ENCODE measurements around the gene CNN2.

The CNN2 gene

DNA sequence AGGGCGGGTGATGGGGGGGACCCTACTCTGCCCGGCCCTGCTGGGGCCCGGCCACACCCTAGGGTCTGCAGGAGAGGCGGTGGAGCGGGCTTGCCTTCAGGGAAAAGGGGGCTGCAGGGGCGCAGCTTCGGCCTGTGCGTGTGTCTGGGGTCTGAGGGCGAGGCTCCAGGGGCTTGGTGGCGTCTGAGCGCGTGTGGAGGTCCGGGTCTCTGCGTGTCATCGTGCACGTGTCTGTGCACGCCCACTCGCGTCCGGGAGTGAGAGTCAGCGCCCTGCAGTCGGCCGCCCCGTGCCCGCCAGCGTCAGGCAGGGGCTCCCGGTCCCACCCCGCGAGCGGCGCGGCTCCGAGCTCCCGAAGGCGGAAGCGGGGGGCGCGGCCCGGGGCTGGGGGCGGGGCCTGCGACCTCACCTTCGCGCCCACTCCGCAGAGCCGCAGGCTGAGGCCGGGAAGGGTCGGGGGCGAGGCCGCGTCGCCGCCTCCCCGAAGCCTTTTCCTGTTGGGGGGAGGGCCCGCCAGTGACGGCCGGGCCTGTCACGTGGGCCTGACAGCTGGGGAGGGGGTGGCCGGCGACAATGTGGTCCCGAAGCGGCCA is 40.4 kb downstream of the CNN2 start, which contains the start of gene ARHGAP45:
ARHGAP45 (plus strand) TSS at position 420 of the 593 bp plus-strand sequence. CDS start 239 bp downstream, outside the sequence.
- TF ChIP-seq, protein P1, sequence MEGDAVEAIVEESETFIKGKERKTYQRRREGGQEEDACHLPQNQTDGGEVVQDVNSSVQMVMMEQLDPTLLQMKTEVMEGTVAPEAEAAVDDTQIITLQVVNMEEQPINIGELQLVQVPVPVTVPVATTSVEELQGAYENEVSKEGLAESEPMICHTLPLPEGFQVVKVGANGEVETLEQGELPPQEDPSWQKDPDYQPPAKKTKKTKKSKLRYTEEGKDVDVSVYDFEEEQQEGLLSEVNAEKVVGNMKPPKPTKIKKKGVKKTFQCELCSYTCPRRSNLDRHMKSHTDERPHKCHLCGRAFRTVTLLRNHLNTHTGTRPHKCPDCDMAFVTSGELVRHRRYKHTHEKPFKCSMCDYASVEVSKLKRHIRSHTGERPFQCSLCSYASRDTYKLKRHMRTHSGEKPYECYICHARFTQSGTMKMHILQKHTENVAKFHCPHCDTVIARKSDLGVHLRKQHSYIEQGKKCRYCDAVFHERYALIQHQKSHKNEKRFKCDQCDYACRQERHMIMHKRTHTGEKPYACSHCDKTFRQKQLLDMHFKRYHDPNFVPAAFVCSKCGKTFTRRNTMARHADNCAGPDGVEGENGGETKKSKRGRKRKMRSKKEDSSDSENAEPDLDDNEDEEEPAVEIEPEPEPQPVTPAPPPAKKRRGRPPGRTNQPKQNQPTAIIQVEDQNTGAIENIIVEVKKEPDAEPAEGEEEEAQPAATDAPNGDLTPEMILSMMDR (IDR thresholded peaks at IDR 0.05; ENCODE audit: unreplicated experiment in 3 of 3) = no peak
- peak within 1 kb of the TSS; percentile 46 to 56 (median 53) for H3K4me3 Mint-ChIP-seq
- H3K4me1 Mint-ChIP-seq = peaks cover 3% of the 10 kb centered on the region
- H3K27ac Mint-ChIP-seq = no peak within 1 kb of the TSS
- H3K36me3 Mint-ChIP-seq (ENCODE audit: low read depth) = no peaks in the 10 kb centered on the region
- peaks cover 69% of the 10 kb centered on the region for H3K27me3 Mint-ChIP-seq (ENCODE audit: low read depth)
- H3K9me3 Mint-ChIP-seq = no peaks in the 10 kb centered on the region

DNA sequence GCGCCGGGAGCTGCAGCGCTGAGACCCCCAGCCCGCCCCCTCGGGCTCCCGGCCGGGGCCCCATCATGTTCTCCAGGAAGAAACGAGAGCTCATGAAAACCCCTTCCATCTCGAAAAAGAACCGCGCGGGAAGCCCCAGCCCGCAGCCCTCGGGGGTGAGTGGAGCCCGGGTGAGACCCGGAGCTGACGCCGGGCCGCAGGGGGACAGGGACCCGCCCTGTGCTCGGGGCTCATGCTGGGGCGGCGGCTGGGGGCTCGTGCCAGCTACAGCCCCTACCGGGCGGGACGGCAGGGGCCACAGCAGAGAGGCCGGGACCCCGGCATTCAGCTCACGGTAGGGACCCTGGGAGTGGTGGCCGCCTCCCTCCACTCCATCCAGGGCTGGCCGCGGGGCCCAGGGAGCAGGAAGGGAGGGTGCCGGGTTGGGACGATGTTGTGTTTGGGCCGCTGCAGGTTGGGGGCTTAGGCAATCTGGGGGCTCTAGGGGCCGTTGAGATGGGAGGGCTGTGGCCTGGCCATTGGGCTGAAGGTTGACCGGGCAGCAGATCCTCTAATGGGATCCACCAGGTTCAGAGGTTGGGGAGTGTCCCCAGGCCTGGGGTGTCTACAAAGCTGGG is 41.0 kb downstream of the CNN2 start:
- H3K36me3 Mint-ChIP-seq (ENCODE audit: low read depth) = no peaks in the 10 kb centered on the region
- H3K27me3 Mint-ChIP-seq (ENCODE audit: low read depth) = peaks cover 73% of the 10 kb centered on the region
- TF ChIP-seq, protein P1 (IDR thresholded peaks at IDR 0.05; ENCODE audit: unreplicated experiment in 3 of 3) = no peak
- no peak overlapping the region for H3K27ac Mint-ChIP-seq
- H3K9me3 Mint-ChIP-seq = no peaks in the 10 kb centered on the region
- peaks cover 6% of the 10 kb centered on the region for H3K4me1 Mint-ChIP-seq
- H3K4me3 Mint-ChIP-seq = peak overlapping the region; percentile 46 to 56 (median 53)

- Mint-ChIP-seq H3K9me3 (no peaks in the 10 kb centered on the region), H3K27ac (no peak overlapping the region), H3K4me1 (peaks cover 6% of the 10 kb centered on the region), H3K4me3 (peak overlapping the region; percentile 1 to 56 (median 17)), H3K36me3 (ENCODE audit: low read depth) (no peaks in the 10 kb centered on the region), H3K27me3 (ENCODE audit: low read depth) (peaks cover 80% of the 10 kb centered on the region)
- TF ChIP-seq, protein P1 (IDR thresholded peaks at IDR 0.05; ENCODE audit: unreplicated experiment in 3 of 3) = no peak
These were observed 41.9 kb downstream of the CNN2 start for GRCh38 chr19:1068009-1069001.

- Mint-ChIP-seq H3K9me3 (no peaks in the 10 kb centered on the region), H3K36me3 (ENCODE audit: low read depth) (no peaks in the 10 kb centered on the region), H3K27me3 (ENCODE audit: low read depth) (peaks cover 82% of the 10 kb centered on the region), H3K4me3 (peak overlapping the region; percentile 1 to 30 (median 17)), H3K4me1 (peaks cover 6% of the 10 kb centered on the region), H3K27ac (no peak overlapping the region)
- TF ChIP-seq, protein P1 (IDR thresholded peaks at IDR 0.05; ENCODE audit: unreplicated experiment in 3 of 3) = no peak
These were observed 42.8 kb downstream of the CNN2 start for GRCh38 chr19:1069009-1069779.

GRCh38 chr19:1070576-1070930 is 44.1 kb downstream of the CNN2 start:
- Mint-ChIP-seq H3K9me3 (no peaks in the 10 kb centered on the region), H3K4me3 (no peak overlapping the region), H3K27ac (no peak overlapping the region), H3K4me1 (peaks cover 6% of the 10 kb centered on the region), H3K27me3 (ENCODE audit: low read depth) (peaks cover 72% of the 10 kb centered on the region), H3K36me3 (ENCODE audit: low read depth) (no peaks in the 10 kb centered on the region)
- TF ChIP-seq, protein P1 (IDR thresholded peaks at IDR 0.05; ENCODE audit: unreplicated experiment in 3 of 3) = no peak
